HepG2 (cell line): Measurements from ENCODE around the gene TGFBR1. TPM values are rescaled to one million over a fixed set of nuclear protein-coding genes. Genes with fewer than 3 reads are reported as not detected.

Experiments
- ADNP ChIP-seq: sonication (generic); formaldehyde crosslinking; IDR thresholded peaks from 2 replicates; pipeline ENCODE4 v1.4.0; 2020; ENCODE audit warnings: missing genetic modification reagents
- AKAP8 ChIP-seq: sonication (generic); formaldehyde crosslinking; IDR thresholded peaks from 2 replicates; pipeline ENCODE4 v1.5.1; 2020; ENCODE audit warnings: mild to moderate bottlenecking, missing genetic modification reagents
- ATF4 ChIP-seq, 2 experiments: fragments of 450-650 bp in 1 of 2; sonication (generic) in 1 of 2; formaldehyde crosslinking; IDR thresholded peaks; 2 replicates each; pipeline versions ENCODE4 v1.5.0 to v1.8.0; 2020 to 2022; ENCODE audit warnings: mild to moderate bottlenecking in 1 of 2, missing genetic modification reagents in 1 of 2
- FOXP4 ChIP-seq: sonication (generic); formaldehyde crosslinking; IDR thresholded peaks from 2 replicates; pipeline ENCODE4 v1.4.0; 2020; ENCODE audit warnings: missing genetic modification reagents
- GTF3A ChIP-seq: sonication (generic); formaldehyde crosslinking; conservative IDR thresholded peaks from 2 replicates; pipeline ENCODE4 v1.4.0; 2020; ENCODE audit warnings: mild to moderate bottlenecking, missing genetic modification reagents
- IKZF4 ChIP-seq: sonication (generic); formaldehyde crosslinking; IDR thresholded peaks from 2 replicates; pipeline ENCODE4 v1.5.1; 2020; ENCODE audit warnings: borderline replicate concordance, mild to moderate bottlenecking, low read depth, missing genetic modification reagents; ENCODE audit errors: not compliant biosample characterization
- JUNB ChIP-seq: sonication (generic); formaldehyde crosslinking; IDR thresholded peaks from 2 replicates; pipeline ENCODE4 v1.8.0; 2022; ENCODE audit warnings: missing genetic modification reagents, mild to moderate bottlenecking, borderline replicate concordance
- KLF13 ChIP-seq: sonication (generic); formaldehyde crosslinking; IDR thresholded peaks from 2 replicates; pipeline ENCODE4 v1.4.0; 2020; ENCODE audit warnings: mild to moderate bottlenecking, missing genetic modification reagents
- KLF16 ChIP-seq, 2 experiments: sonication (generic) in 1 of 2; formaldehyde crosslinking in 1 of 2; IDR thresholded peaks; 2 replicates each; pipeline versions ENCODE4 v1.6.1 to v1.8.0; 2016 to 2023; ENCODE audit warnings: missing genetic modification reagents in 2 of 2, missing compliant biosample characterization in 1 of 2
- PHF20 ChIP-seq: sonication (generic); formaldehyde crosslinking; IDR thresholded peaks from 2 replicates; pipeline ENCODE4 v1.5.0; 2020; ENCODE audit warnings: mild to moderate bottlenecking, missing genetic modification reagents
- SP4 ChIP-seq: sonication (generic); formaldehyde crosslinking; IDR thresholded peaks from 2 replicates; pipeline ENCODE4 v1.8.1; 2023; ENCODE audit warnings: mild to moderate bottlenecking, missing genetic modification reagents
- SUZ12 ChIP-seq: fragments of 150-350 bp; IDR thresholded peaks from 2 replicates; pipeline ENCODE4 v1.6.1; 2014; ENCODE audit warnings: low read depth, low read length
- U2AF2 ChIP-seq: fragments of 200-400 bp; formaldehyde crosslinking; IDR thresholded peaks from 2 replicates; pipeline ENCODE4 v1.6.1; 2017; ENCODE audit warnings: low read depth, mild to moderate bottlenecking, low read length
- ZKSCAN5 ChIP-seq: sonication (generic); formaldehyde crosslinking; IDR thresholded peaks from 2 replicates; pipeline ENCODE4 v1.5.1; 2020; ENCODE audit warnings: mild to moderate bottlenecking, missing genetic modification reagents
- ZMAT3 ChIP-seq: sonication (generic); formaldehyde crosslinking; conservative IDR thresholded peaks from 2 replicates; pipeline ENCODE4 v1.7.0; 2021; ENCODE audit warnings: missing genetic modification reagents
- ZNF263 ChIP-seq: sonication (generic); formaldehyde crosslinking; IDR thresholded peaks from 2 replicates; pipeline ENCODE4 v1.4.0; 2020; ENCODE audit warnings: missing genetic modification reagents
- ZNF549 ChIP-seq: sonication (generic); formaldehyde crosslinking; IDR thresholded peaks from 2 replicates; pipeline ENCODE4 v1.5.0; 2020; ENCODE audit warnings: missing genetic modification reagents
- ZNF746 ChIP-seq: sonication (generic); formaldehyde crosslinking; IDR thresholded peaks from 2 replicates; pipeline ENCODE4 v1.8.0; 2022; ENCODE audit warnings: mild to moderate bottlenecking, missing genetic modification reagents
- ZNF850 ChIP-seq: sonication (generic); formaldehyde crosslinking; conservative IDR thresholded peaks from 2 replicates; pipeline ENCODE4 v1.9.0; 2021; ENCODE audit warnings: mild to moderate bottlenecking, missing genetic modification reagents
- polyA plus RNA-seq, 8 experiments: library from polyadenylated mRNA; depleted of rRNA in 3 of 8; stranded (reverse) in 7 of 8; unstranded in 1 of 8; fragments of >200 nt; fragmentation: Illumina TruSeq in 4 of 8; extraction: Trizol in 4 of 8; gene quantifications; 2 replicates each; pipeline versions ENCODE4 v1.2.1 to v1.2.3, GENCODE V29; 2011 to 2016; ENCODE audit warnings: low read depth in 4 of 8, missing spikeins in 1 of 8, mixed read lengths in 1 of 8; ENCODE audit not compliant: insufficient read depth in 1 of 8
- total RNA-seq, 5 experiments: library from RNA; depleted of rRNA; stranded (reverse); fragments of >200 nt; fragmentation: Illumina TruSeq; extraction: Trizol; gene quantifications; 2 replicates each; pipeline ENCODE4 v1.2.3, GENCODE V29; 2016; ENCODE audit warnings: low read depth in 1 of 5
- TF ChIP-seq, protein P1 (sequence below): sonication (generic); formaldehyde crosslinking; IDR thresholded peaks from 2 replicates; pipeline ENCODE4 v1.4.0; 2020; ENCODE audit warnings: missing genetic modification reagents
- TF ChIP-seq, protein P2 (sequence below): sonication (generic); formaldehyde crosslinking; IDR thresholded peaks from 2 replicates; pipeline ENCODE4 v1.4.0; 2020; ENCODE audit warnings: missing genetic modification reagents, mild to moderate bottlenecking, borderline replicate concordance

TGFBR1 gene
- total and polyA plus RNA-seq, 2 of the 13 experiments (the other 11 are each of a cell fraction or from before 2014, with no cell fraction given), result 16.8 to 23.9 TPM

DNA sequence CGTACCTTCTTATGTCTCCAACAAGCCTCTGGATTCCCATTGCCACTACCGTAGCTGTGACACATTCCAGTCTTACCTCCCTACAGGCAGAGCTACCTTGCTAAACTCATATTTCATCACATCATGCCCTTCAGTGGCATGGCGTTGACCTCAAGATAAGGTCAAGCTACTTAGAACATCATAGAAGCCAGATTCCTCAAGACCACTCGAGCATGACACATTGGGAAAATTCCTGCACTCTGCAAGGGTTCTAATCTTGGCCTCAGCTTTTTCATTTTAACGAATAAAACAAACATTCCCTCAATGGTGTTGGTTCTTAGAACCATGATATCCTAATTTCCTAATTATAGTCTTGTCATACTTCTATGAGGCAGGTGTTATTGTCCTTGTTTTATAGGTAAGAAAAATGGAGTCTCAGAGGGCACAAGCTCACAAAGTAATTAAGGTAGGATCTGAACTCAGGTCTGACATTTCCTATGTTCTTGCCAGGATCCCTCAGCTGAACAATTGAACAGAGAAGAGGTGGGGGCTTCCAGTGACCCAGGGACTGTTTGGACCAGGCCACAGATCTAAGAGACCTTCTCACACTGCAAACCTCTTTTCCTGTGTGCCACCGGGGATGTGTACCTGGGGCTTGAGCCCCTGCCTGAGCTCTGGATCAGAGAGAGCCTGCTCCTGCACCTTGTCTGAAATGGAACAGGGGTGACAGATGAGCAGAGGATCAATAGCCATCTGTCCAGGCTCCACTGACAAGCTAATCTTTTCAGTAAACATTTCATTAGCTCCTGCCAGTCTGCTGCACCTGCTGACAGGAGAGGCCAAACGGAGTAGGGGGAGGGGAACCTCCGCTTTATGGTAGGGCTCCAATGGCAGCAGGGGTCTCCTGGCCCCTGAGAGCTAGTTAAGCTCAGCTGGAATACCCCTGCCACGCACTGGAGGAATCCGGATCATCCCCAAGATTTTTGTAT lies 67.5 kb downstream of the TGFBR1 start (continued):
- no peak for TF ChIP-seq IKZF4 (CRISPR knock-in tag)
- TF ChIP-seq ATF4 (CRISPR knock-in tag; IDR thresholded peaks at IDR 0.05), result peak in 1 of 2 experiments; percentile 69; a peak in 2 of 4 replicates
- no peak for TF ChIP-seq KLF13
- TF ChIP-seq KLF16 (CRISPR knock-in tag; IDR thresholded peaks at IDR 0.05), result peak in 1 of 2 experiments; percentile 39; a peak in 1 of 4 replicates
- no peak for TF ChIP-seq PHF20 (CRISPR knock-in tag)
- TF ChIP-seq U2AF2, result no peak
- no peak for TF ChIP-seq ZNF549 (CRISPR knock-in tag)
- TF ChIP-seq ZKSCAN5 (CRISPR knock-in tag), result no peak
- no peak for TF ChIP-seq ZMAT3 (CRISPR knock-in tag)
- 0 out of 2 replicates have a peak, but pooled peaks have one; percentile 27 for TF ChIP-seq ZNF746
- TF ChIP-seq, protein P1, sequence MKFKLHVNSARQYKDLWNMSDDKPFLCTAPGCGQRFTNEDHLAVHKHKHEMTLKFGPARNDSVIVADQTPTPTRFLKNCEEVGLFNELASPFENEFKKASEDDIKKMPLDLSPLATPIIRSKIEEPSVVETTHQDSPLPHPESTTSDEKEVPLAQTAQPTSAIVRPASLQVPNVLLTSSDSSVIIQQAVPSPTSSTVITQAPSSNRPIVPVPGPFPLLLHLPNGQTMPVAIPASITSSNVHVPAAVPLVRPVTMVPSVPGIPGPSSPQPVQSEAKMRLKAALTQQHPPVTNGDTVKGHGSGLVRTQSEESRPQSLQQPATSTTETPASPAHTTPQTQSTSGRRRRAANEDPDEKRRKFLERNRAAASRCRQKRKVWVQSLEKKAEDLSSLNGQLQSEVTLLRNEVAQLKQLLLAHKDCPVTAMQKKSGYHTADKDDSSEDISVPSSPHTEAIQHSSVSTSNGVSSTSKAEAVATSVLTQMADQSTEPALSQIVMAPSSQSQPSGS, result peak; percentile 54; the same call in 1 of the 2 replicates
- TF ChIP-seq AKAP8 (CRISPR knock-in tag), result no peak
- TF ChIP-seq SUZ12, result no peak
- peak; percentile 85 for TF ChIP-seq FOXP4 (CRISPR knock-in tag)
- no peak for TF ChIP-seq JUNB
- TF ChIP-seq SP4 (CRISPR knock-in tag), result 0 out of 2 replicates have a peak, but pooled peaks have one; percentile 17
- no peak for TF ChIP-seq ZNF850 (CRISPR knock-in tag)
- TF ChIP-seq GTF3A (CRISPR knock-in tag), result no peak
- peak; percentile 41; the same call in 1 of the 2 replicates for TF ChIP-seq ZNF263 (CRISPR knock-in tag)
- TF ChIP-seq ADNP (CRISPR knock-in tag), result no peak
- TF ChIP-seq, protein P2, sequence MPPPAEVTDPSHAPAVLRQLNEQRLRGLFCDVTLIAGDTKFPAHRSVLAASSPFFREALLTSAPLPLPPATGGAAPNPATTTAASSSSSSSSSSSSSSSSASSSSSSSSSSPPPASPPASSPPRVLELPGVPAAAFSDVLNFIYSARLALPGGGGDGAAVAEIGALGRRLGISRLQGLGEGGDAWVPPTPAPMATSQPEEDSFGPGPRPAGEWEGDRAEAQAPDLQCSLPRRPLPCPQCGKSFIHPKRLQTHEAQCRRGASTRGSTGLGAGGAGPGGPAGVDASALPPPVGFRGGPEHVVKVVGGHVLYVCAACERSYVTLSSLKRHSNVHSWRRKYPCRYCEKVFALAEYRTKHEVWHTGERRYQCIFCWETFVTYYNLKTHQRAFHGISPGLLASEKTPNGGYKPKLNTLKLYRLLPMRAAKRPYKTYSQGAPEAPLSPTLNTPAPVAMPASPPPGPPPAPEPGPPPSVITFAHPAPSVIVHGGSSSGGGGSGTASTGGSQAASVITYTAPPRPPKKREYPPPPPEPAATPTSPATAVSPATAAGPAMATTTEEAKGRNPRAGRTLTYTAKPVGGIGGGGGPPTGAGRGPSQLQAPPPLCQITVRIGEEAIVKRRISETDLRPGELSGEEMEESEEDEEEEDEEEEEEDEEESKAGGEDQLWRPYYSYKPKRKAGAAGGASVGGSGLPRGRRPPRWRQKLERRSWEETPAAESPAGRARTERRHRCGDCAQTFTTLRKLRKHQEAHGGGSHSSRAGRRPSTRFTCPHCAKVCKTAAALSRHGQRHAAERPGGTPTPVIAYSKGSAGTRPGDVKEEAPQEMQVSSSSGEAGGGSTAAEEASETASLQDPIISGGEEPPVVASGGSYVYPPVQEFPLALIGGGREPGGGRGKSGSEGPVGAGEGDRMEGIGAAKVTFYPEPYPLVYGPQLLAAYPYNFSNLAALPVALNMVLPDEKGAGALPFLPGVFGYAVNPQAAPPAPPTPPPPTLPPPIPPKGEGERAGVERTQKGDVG (CRISPR knock-in tag), result no peak
